Epithelial cell of esophagus (primary cell): ENCODE measurements around the gene PAX6.

ENCODE experiments used
- DNase-seq: peaks from one replicate; pipeline ENCODE4 v3.0.0; 2010; ENCODE audit warnings: low read depth
- H3K4me3 ChIP-seq: 2 replicates; pipeline ENCODE4 v1.5.1; 2011; ENCODE audit warnings: mild to moderate bottlenecking, low read length, control low read depth
- CTCF ChIP-seq: IDR thresholded peaks from 2 replicates; pipeline ENCODE4 v1.5.1; 2011; ENCODE audit warnings: low read depth, mild to moderate bottlenecking, low read length, control low read depth, inconsistent platforms; ENCODE audit not compliant: insufficient read depth; ENCODE audit errors: missing control alignments

Gene PAX6

GRCh38 chr11:31796499-31797189 lies 14.5 kb downstream of the PAX6 start:
- DNase-seq: no peak
- no peak for TF ChIP-seq CTCF
- H3K4me3 ChIP-seq: no peak overlapping the region

GRCh38 chr11:31795706-31796498 lies 15.2 kb downstream of the PAX6 start:
- DNase-seq: no peak
- no peak for TF ChIP-seq CTCF
- no peak overlapping the region for H3K4me3 ChIP-seq

- H3K4me3 ChIP-seq: no peak overlapping the region
Observed at GRCh38 chr11:31794548-31794947, 16.6 kb downstream of the PAX6 start.

GRCh38 chr11:31793264-31793663 lies 17.9 kb downstream of the PAX6 start:
- no peak for TF ChIP-seq CTCF
- no peak overlapping the region for H3K4me3 ChIP-seq
- no peak for DNase-seq

More at GRCh38 chr11:31794548-31794947, 16.6 kb downstream of the PAX6 start:
- TF ChIP-seq CTCF: no peak
- DNase-seq: no peak

- no peak for DNase-seq
- no peak overlapping the region for H3K4me3 ChIP-seq
- no peak for TF ChIP-seq CTCF
Observed at GRCh38 chr11:31792456-31792855, 18.7 kb downstream of the PAX6 start.

GRCh38 chr11:31792036-31792435 lies 19.1 kb downstream of the PAX6 start:
- DNase-seq: no peak
- no peak for TF ChIP-seq CTCF

More at GRCh38 chr11:31792036-31792435, 19.1 kb downstream of the PAX6 start:
- H3K4me3 ChIP-seq: no peak overlapping the region
